Measurements from ENCODE around the gene SYT3.
"Not testable (repeated sequence)": the region's sequence is repeated elsewhere in the genome, so short reads cannot be mapped to it uniquely, and the experiment has no call there.

Gene SYT3

DNA sequence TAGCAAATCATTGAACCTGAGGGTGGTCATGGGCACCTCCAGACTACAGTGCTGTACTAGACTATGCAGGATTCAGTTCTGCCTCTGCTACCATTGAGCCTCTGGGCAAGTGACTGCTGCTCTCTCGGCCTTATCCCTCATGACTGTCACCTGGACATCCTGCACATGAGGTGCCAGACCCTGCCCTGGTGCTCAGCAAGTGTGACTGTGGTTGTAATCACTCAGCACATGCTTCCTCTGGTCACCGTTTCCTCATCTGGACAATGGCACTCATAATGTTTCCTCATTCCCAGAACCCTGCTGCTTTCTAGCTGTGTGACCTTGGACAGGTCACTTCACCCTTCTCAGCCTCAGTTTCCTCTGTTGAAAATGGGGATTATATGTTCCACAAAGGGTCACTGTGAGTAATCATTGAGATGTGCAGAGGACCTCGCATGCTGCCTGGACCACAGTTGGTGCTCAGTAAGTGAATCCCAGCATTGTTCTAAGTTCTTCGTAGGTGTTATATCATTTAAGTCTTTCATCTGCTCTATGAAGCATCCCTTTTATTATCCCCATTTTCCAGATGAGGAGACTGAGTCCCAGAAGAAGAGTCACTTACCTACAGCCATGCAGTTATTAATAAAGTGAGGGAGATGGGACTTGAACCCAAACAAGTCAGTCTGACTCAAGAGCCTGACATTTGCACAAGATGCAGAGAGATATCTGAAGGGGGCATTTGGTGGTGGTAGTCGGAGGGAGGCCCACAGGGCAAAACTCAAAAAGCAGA, 3.2 kb downstream of the SYT3 start:
- no peak for DNase-seq

GRCh38 chr19:50633973-50634372, 5.7 kb downstream of the SYT3 start:
- DNase-seq: no peak

DNA sequence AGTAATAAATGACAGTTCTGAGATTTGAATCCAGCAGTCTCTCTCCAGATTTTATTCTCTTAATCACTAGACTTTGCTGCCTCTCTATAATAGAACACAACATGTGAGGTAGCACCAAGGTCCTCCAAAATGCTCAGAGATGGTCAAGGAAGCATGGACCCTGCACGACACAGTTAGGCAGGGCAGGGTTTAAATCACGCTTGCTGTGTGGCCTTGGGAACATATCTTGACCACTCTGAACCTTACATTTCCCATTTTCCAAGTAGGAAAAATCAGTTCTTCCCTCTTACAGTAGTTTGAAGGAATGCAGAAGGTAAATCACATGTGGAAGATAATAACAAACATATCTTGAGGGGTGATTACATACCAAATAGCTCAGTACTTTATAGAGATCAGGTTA, 6.3 kb downstream of the SYT3 start:
- no peak for DNase-seq

DNA sequence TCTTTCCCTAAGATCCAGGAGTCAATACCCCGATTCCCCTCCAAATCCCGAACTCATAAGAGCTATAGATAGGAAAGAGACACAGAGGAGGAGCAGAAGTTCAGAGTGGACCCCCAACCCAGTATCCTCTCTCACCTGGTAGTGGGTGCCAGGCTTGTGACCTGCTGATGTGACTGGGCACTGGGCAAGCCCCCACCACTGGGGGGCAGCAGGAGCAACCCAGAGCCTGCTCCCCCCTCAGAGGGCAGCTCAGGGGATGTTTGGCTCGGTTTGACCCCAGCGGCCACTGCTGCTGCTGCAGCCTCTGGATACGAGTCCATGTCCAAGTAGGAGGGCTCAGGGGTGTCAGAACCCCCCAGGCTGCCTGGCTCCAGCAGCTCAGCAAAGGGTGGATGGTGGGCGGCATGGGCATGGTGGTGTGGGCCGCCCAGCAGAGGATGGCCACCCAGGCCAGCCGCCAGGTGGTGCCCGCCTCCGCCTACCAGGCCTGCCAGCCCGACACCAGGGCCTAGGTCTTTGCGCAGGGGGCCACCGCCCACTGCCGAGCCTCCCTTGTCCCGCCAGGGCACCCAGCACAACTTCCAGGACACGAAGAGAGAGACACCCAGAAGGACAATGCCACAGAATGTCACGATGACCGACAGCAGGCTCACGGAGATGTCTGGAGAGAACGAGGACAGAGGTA, 7.4 kb downstream of the SYT3 start:
- DNase-seq: no peak

- no peak for DNase-seq
Measured at GRCh38 chr19:50629801-50630200, 9.9 kb downstream of the SYT3 start.

- no peak for DNase-seq
Measured at GRCh38 chr19:50629194-50629593, 10.5 kb downstream of the SYT3 start.

DNA sequence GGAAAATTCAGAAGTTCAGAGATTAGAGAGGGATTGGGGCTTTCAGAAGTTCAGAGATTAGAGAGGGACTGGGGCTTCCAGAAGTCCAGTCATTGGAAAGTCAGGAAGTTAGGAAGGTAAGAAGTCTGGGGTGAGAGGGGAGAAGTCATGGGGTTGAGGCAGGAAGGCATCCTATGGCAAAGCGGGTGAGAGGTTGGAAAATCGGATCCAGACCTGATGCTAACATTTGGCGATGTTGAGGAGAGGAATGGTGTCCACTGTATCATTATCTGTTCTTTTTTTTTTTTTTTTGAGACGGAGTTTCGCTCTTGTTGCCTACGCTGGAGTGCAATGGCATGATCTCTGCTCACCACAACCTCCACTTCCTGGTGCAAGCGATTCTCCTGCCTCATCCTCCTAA, 11.1 kb downstream of the SYT3 start:
- no peak for DNase-seq

- no peak for DNase-seq
Measured at GRCh38 chr19:50628146-50628545, 11.5 kb downstream of the SYT3 start.

GRCh38 chr19:50626795-50627194, 12.9 kb downstream of the SYT3 start:
- DNase-seq: no peak

DNA sequence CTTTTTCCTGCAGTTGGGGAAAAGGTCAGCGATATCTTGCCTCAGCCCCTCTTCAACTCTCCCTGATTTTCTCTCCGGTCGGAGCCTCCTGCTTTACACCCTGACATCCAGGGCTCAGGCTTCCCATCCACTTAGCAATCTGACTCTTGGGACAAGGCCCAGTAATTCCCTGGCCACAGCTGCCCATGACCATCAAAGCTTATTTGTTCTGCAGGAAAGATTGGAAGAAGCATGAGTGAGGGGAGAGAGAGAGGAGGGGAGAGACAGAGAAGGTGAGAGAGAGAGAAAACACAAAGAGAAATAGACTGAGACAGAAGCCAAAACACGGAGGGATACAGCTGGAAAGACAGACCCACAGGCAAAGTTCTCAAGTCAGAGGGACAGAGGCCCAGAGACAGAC, 13.7 kb downstream of the SYT3 start:
- DNase-seq: no peak

DNA sequence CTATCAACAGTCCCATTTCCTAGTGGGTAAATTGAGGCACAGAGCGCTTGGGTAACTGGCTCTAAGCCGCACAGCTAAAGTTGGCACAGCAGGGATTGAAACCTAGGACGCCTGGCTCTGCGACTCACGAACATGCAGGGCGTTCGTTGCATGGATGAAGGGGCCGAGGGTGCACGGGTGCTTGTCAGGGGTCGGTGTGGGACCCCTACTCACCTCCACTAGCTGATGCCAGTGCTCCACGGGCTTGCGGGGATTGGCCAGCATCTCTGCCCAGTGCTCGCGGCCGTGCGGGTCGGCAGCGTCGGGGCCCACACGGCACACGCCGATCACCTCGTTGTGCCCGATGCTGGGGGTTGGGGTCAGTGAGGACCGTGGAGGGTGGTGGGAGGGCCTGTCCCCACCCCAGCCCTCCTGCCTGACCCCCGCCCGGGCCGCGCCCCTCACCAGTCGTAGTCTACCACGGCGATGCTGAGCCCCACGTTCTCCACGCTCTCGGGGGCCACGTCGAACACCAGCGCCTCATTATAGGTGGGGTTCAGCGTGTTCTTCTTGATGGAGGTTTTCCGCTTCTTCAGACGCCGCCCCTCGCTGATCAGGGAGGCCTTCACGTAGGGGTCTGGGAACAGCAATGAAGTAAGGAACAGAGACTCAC, 14.6 kb downstream of the SYT3 start:
- DNase-seq: no peak

GRCh38 chr19:50620394-50620906, 19.2 kb downstream of the SYT3 start:
- DNase-seq: not testable (repeated sequence)

GRCh38 chr19:50619184-50619583, 20.5 kb downstream of the SYT3 start:
- not testable (repeated sequence) for DNase-seq

DNA sequence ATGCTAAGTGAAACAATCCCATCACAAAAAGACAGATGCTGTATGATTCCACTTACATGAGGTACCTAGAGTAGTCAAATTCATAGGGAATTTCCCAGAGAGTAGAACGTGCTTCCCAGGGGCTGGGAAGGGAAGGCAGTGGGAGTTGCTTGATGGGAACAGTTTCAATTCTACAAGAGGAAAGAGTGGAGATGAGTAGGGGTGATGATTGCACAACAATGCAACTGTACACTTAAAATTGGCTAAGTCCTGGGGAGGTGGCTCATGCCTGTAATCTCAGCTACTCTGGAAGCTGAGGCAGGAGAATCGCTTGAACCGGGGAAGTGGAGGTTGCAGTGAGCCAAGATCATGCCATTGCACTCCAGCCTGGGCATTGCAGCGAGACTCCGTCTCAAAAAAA, 21.3 kb downstream of the SYT3 start:
- DNase-seq: not testable (repeated sequence)

DNA sequence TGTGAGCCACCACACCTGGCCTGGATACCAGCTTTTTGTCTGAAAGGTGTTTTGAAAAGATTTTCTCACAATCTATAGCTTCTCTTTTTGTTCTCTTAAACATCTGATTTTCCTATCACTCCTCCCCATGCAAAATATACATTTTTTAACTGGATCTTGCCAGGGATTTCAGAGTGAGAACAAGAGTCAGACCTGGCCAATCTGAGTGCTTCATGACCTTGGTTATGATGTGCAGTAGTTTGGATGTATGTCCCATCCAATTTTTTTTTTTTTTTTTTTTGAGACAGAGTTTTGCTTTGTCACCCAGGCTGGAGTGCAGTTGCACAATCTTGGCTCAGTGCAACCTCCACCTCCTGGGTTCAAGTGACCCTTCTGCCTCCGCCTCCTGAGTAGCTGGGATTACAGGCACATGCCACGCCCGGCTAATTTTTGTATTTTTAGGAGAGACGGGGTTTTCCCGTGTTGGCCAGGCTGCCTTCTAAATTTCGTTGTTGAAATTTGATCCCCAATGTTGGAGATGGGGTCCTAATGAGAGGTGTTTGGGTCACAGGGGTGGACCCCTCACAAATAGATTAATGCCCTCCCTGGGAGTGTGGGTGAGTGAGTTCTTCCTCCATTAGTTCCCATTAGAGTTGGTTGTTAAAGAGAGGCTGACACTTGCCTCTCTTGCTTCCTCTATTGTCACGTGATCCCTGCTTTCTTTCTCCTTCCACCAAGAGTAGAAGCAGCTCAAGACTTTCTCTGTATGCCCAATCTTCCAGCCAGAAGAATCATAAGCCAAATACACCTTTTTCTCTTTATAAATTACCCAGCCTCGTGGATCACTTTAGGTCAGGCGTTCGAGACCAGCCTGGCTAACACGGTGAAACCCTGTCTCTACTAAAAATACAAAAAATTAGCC, 26.9 kb downstream of the SYT3 start:
- DNase-seq: not testable (repeated sequence)

DNA sequence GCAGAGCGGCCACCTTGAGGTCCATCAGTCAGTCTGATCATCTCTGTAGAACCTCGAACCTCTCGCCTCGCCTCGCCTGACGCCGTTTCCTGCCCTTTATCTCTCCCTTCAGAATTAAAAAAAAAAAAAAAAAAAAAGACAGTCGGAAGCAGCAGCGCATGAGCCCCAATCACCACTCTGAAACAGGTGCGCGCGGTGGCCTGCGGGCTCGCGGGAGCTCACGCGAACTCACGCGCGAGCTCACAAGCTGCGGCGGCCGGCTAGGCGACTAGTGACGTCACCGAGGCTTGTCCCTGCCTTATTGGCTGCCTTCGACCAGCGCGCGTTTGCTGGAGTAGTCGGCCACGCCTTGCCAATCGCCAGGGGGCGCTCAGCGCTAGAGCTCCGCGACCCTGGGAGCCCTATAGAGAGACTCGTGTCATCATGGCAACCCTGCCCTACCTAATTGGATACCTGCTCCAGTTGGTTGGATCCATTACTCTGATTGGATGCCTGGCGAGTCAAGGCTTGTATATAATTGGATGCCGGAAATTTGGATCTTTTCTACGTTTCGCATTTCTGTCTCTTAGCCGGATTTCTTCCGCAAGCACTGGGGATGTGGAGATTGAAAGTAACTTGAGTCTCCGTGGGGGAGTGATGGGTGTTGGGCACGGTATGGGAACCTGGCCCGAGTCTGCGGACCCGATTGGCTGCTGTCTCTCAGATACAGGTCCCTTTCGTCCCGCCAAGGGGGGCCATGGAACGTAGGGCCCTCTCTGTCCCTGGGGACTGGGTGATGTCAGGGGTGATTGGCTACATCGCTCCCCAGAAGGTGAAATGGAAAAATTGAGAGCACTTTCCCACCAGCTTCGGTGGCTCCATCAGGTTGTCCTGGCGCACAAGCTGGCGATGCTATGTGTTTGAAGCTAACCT, 31.6 kb downstream of the SYT3 start:
- DNase-seq: peak; percentile 27 to 93 (median 86)

DNA sequence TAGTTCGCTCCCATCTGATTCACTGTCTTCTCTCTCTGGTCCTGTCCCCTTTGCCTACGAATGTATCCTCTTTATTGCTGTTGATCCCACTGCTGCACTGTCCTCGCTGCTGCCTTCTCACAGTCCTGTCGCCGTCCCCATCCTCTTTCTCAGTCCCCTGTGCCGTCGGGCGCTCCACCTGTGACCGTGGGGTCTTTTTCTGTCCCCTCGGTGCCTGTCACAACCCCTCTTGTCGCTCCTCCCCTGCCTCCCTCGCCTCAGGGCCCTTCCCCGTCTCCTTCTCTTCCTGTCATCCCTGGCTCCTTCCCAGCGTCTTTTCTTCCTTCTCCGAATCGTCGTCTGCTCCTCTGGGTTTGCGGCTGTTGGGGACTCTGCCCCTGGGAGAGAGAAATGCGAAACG, 32.3 kb downstream of the SYT3 start:
- DNase-seq: peak in 1 of 14 donors; percentile 14

DNA sequence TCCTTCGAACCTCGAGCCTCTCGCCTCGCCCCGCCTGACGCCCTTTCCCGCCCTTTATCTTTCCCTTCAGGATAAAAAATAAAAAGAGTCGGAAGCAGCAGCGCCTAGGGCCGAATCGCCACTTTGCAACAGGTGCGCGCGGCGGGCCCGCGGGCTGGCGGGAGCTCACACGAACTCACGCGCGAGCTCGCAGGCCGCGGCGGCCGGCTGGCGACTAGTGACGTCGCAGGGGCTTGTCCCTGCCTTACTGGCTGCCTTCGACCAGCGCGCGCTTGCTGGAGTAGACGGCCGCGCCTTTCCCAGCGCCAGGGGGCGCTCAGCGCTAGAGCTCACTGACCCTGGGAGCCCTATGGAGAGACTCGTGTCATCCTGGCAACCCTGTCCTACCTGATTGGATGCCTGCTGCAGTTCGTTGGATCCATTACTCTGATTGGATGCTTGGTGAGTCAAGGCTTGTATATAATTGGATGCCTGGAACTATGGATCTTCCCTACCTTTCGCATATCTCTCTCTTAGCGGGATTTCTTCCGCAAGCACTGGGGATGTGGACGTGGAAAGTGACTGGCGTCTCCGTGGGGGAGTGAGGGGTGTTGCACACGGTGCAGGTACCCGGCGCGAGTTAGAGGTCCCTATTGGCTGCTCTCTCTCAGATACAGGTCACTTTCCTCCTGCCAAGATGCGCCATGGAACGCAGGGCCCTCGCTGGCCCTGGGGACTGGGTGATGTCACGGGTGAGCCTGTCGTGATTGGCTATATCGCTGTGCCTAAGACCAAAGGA, 33.4 kb downstream of the SYT3 start:
- peak in 5 of 14 donors; percentile 5 to 38 (median 20) for DNase-seq

- peak in 3 of 14 donors; percentile 2 to 19 (median 12) for DNase-seq
Measured at GRCh38 chr19:50604264-50605073, 35.2 kb downstream of the SYT3 start.

Data from C1 segment of cervical spinal cord (tissue), 14 donors.